ENCODE results near the gene SRXN1.
"Not testable (repeated sequence)": the region's sequence is repeated elsewhere in the genome, so short reads cannot be mapped to it uniquely, and the experiment has no call there.

Gene SRXN1

GRCh38 chr20:655726-656624, 3.0 kb upstream of the SRXN1 start:
- no peak for DNase-seq (ENCODE audit: low read depth in 2 of 3, low spot score in 1 of 3)

DNA sequence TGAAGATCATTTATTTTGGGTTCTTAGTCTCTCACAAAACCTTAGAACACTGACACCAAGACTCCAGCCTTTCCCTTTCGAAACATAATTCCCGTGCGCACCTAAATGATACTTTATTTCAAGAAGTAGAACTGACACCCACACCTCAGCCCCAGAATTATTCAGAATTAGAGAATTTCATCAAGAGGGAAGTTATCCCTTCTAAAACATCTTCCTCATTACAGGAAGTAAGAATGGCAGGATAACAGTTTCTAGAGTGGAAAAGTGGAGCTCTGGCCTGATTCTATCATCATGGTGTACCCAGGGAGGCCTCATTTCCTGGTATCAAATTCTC, 1.4 kb upstream of the SRXN1 start:
- DNase-seq (ENCODE audit: low read depth in 2 of 3, low spot score in 1 of 3), result no peak

- no peak for DNase-seq (ENCODE audit: low read depth in 2 of 3, low spot score in 1 of 3)
Measured at GRCh38 chr20:653590-654416, 803 bp upstream of the SRXN1 start.

GRCh38 chr20:652615-653109, 338 bp downstream of the SRXN1 start:
- no peak for DNase-seq (ENCODE audit: low read depth in 2 of 3, low spot score in 1 of 3)

GRCh38 chr20:651713-652614, 1.0 kb downstream of the SRXN1 start:
- DNase-seq (ENCODE audit: low read depth in 2 of 3, low spot score in 1 of 3), result peak in 1 of 3 donors; percentile 5

DNA sequence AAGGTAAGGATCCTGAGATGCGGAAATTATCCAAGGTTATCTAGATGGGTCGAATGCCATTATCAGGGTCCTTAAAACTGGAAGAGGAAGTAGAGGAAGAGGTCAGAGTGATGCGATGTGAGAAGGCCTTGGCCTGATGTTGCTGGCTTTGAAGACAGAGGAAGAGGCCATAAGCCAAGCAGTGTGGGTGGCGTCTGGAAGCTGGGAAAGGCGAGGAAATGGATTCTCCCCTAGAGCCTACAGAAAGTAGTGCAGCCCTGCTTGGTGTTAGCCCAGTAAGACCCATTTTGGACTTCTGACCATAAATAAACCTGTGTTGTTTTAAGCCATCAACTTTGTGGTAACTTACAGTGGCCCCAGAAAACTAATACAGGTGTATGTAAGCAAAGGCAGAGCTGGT, 2.0 kb downstream of the SRXN1 start:
- no peak for DNase-seq (ENCODE audit: low read depth in 2 of 3, low spot score in 1 of 3)

- no peak for DNase-seq (ENCODE audit: low read depth in 2 of 3, low spot score in 1 of 3)
Measured at GRCh38 chr20:650281-650680, 2.7 kb downstream of the SRXN1 start.

DNA sequence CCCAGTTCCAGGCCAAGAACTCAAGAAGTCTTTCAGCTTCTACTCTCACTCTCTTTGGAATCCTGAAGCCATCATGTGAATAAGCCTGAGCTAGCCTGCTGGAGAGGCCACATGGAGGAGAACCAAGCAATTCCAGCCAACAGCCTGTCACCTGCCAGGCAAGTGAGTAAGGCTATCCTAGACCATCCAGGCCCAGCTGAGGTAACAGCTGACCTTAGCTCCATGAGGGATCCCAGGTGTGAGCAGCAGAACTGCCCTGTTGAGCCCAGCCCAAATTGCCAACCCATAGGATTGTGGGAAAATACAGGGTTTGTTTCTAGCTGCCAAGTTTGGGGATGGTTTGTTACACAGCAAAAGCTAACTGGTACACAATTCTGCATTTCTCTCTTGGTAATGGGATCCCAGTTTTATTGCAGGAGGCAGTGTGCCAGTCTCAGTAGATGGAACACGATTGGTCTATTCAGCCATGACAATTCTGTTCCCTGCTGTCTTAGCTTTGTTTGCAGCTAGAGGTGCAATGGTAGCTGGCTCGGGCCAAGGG, 5.5 kb downstream of the SRXN1 start:
- DNase-seq (ENCODE audit: low read depth in 2 of 3, low spot score in 1 of 3), result no peak

DNA sequence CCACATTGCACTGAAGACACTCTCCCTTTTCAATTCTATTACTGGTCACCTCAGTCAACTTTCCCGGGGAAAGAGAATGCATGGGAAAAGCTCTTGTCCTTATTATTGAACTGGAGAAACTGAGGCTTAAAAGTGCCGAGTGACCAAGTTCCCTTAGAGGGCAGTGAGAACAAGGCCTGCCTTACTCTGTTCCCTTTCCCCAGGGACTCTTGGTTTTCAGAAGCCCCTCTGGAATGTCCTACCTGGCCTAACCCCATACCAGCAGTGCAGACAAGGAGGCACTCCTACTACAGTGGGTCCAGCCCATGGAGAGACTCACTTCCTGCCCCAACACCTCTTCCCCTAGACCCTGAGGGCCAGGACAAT, 6.1 kb downstream of the SRXN1 start:
- DNase-seq (ENCODE audit: low read depth in 2 of 3, low spot score in 1 of 3), result no peak

GRCh38 chr20:646107-646867, 6.7 kb downstream of the SRXN1 start:
- DNase-seq (ENCODE audit: low read depth in 2 of 3, low spot score in 1 of 3), result no peak

DNA sequence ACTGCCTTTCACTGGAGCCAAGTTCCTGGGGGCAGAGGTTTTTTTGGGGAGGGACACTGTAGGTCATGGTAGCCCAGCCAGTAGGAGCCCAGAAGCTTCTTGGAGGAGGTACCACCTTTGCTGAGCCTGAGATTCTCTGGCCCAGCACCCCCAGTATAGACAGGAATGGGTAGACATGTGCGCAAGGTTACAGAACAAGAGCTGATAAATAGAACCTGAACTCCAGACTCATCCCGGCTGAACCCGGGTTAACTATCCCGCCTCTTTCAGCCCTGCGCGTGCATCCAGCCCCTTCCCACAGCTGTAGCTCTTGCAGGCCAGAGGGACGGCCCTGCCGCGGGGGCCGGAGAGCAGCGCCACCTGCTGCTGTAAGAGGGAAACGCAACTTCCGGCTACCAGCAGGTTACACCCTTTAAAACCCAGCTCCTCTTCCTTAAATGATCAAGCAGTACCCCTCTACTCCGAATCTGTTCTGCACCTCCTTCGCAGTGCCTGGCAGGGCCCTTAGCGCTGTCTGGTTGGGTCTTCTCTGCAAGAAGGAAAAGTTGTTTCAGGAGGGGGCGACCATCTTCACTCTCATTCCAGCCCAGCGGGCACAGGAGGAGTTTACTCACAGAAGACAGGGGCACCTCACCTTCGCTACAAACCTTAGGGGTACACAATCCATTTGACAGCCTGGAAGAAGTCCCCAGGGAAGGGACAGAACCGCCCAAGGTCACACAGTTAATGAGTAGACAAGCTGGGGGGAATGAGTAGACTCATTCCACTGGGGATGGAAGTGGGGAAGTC, 7.5 kb downstream of the SRXN1 start:
- DNase-seq (ENCODE audit: low read depth in 2 of 3, low spot score in 1 of 3), result peak; percentile 35 to 64 (median 59)

- DNase-seq (ENCODE audit: low read depth in 2 of 3, low spot score in 1 of 3), result no peak
Measured at GRCh38 chr20:644692-645317, 8.2 kb downstream of the SRXN1 start.

- DNase-seq (ENCODE audit: low read depth in 2 of 3, low spot score in 1 of 3), result no peak
Measured at GRCh38 chr20:642398-643174, 10.4 kb downstream of the SRXN1 start.

DNA sequence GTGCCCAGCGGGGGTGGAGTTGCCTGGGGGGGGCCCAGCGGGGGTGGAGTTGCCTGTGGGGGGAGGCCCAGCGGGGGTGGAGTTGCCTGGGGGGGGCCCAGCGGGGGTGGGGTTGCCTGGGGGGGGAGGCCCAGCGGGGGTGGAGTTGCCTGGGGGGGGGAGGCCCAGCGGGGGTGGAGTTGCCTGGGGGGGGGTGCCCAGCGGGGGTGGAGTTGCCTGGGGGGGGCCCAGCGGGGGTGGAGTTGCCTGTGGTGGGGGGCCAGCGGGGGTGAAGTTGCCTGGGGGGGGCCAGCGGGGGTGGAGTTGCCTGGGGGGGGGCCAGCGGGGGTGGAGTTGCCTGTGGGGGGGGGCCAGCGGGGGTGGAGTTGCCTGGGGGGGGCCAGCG, 11.0 kb downstream of the SRXN1 start:
- DNase-seq (ENCODE audit: low read depth in 2 of 3, low spot score in 1 of 3), result not testable (repeated sequence)

GRCh38 chr20:641516-641875, 11.5 kb downstream of the SRXN1 start:
- no peak for DNase-seq (ENCODE audit: low read depth in 2 of 3, low spot score in 1 of 3)

GRCh38 chr20:640674-641515, 12.1 kb downstream of the SRXN1 start:
- DNase-seq (ENCODE audit: low read depth in 2 of 3, low spot score in 1 of 3), result no peak

GRCh38 chr20:638579-638978, 14.4 kb downstream of the SRXN1 start:
- DNase-seq (ENCODE audit: low read depth in 2 of 3, low spot score in 1 of 3), result no peak

Measured in stimulated activated CD4-positive, alpha-beta T cell treated with anti-CD3 and anti-CD28 coated beads, Interleukin-12 subunit alpha, Interleukin-12 subunit beta, amount 100 ng/mL, for 48 hours (primary cell).